ENCODE results near the gene TBX10.

DNA sequence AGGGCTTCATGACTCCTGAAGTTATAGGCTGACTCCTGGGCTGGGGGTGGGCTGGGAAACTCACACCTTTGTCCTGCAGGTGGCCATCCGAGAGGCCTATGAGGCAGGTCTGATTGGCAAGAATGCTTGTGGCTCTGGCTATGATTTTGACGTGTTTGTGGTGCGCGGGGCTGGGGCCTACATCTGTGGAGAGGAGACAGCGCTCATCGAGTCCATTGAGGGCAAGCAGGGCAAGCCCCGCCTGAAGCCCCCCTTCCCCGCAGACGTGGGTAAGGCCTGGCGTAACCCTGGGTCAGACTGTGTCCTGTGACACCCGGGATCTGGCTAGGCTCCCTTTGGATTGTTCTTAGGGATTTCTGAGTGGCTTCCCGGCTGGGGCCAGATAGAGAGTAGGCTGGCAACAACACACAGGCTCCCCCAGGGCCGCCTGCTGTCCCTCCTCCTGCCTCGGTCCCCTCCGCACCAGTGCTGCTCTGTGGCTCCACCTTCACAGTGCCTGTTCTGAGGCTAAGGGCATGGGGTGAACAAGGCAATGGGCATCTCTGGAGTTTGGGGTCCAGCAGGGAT lies 29.2 kb downstream of the TBX10 start:
- TF ChIP-seq, protein P1, sequence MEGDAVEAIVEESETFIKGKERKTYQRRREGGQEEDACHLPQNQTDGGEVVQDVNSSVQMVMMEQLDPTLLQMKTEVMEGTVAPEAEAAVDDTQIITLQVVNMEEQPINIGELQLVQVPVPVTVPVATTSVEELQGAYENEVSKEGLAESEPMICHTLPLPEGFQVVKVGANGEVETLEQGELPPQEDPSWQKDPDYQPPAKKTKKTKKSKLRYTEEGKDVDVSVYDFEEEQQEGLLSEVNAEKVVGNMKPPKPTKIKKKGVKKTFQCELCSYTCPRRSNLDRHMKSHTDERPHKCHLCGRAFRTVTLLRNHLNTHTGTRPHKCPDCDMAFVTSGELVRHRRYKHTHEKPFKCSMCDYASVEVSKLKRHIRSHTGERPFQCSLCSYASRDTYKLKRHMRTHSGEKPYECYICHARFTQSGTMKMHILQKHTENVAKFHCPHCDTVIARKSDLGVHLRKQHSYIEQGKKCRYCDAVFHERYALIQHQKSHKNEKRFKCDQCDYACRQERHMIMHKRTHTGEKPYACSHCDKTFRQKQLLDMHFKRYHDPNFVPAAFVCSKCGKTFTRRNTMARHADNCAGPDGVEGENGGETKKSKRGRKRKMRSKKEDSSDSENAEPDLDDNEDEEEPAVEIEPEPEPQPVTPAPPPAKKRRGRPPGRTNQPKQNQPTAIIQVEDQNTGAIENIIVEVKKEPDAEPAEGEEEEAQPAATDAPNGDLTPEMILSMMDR (IDR thresholded peaks at IDR 0.05; ENCODE audit: low read length): no peak
- TF ChIP-seq EZH2phosphoT487 (IDR thresholded peaks at IDR 0.05; ENCODE audit: low read length): no peak
- TF ChIP-seq EZH2 (optimal IDR thresholded peaks at IDR 0.05; ENCODE audit: low read depth, low read length): no peak
